Ishikawa (cell line): Measurements from ENCODE around the gene OSBPL10.

Source experiments
- EP300 ChIP-seq: IDR thresholded peaks from 2 replicates; pipeline ENCODE4 v1.6.1; 2012; ENCODE audit warnings: borderline replicate concordance
- TAF1 ChIP-seq: IDR thresholded peaks from 2 replicates; pipeline ENCODE4 v1.6.1; 2012; ENCODE audit warnings: low read depth, mild to moderate bottlenecking
- YY1 ChIP-seq: IDR thresholded peaks from 2 replicates; pipeline ENCODE4 v1.6.1; 2012; ENCODE audit warnings: low read depth
- TF ChIP-seq, protein P1 (sequence below): IDR thresholded peaks from 2 replicates; pipeline ENCODE4 v1.6.1; 2012

DNA sequence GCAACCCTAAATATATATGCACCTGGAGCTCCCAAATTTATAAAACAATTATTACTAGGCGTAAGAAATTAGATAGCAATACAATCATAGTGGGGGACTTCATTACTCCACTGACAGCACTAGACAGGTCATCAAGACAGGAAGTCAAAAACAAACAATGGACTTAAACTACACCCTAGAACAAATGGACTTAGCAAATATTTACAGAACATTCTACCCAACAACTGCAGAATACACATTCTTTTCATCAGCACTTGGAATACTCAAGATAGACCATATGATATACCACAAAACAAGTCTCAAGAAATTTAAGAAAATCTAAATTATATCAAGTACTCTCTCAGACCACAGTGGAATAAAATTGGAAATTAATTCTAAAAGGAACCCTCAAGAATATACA is 201.5 kb downstream of the OSBPL10 start:
- TF ChIP-seq, protein P1, sequence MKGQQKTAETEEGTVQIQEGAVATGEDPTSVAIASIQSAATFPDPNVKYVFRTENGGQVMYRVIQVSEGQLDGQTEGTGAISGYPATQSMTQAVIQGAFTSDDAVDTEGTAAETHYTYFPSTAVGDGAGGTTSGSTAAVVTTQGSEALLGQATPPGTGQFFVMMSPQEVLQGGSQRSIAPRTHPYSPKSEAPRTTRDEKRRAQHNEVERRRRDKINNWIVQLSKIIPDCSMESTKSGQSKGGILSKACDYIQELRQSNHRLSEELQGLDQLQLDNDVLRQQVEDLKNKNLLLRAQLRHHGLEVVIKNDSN, result no peak
- TF ChIP-seq TAF1, result no peak
- TF ChIP-seq YY1, result no peak
- no peak for TF ChIP-seq EP300
